ENCODE results near the gene TMEM107.

TMEM107 gene

DNA sequence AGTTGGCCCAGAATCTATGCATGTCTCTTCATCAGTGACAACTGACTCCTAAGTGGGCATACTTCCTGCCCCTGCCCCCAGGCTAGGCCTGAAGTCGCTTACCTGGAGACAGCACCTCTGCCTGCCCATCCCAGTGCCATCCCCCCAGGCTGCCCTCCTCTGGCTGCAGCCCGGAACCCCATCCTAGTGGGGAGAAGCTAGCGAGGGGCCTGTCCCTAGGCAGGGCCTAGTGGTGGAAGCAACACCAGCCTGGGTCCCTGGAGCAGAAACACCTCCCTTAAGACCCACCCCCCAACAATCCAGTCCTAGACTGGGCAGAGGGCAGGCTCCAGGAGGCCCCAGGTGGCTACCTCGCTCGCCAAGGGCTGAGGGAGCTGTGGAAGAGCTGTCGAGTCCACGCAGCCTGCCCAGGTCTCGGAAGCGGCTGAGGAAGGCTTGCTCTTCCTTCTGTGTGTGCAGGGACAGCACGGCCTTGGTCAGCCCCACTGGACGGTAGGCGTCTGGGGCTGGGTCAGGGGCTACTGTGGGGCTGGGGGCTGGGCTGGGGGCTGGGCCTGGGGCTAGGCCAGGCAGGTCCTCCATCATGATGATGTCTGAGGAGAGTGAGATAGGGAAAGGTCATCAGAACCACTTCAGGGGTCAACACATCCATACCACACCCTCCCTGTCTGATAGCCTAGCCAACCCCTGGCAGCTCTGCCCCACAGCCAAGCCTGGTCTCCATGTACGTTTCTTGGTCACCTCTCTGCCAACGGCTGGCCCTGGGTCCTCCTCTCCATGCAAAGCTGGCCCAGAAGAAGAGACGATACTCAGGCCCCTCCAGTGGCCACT is 31.6 kb downstream of the TMEM107 start:
- no peaks in the 10 kb centered on the region for H3K27me3 Mint-ChIP-seq (ENCODE audit: low read depth)
- TF ChIP-seq, protein P1, sequence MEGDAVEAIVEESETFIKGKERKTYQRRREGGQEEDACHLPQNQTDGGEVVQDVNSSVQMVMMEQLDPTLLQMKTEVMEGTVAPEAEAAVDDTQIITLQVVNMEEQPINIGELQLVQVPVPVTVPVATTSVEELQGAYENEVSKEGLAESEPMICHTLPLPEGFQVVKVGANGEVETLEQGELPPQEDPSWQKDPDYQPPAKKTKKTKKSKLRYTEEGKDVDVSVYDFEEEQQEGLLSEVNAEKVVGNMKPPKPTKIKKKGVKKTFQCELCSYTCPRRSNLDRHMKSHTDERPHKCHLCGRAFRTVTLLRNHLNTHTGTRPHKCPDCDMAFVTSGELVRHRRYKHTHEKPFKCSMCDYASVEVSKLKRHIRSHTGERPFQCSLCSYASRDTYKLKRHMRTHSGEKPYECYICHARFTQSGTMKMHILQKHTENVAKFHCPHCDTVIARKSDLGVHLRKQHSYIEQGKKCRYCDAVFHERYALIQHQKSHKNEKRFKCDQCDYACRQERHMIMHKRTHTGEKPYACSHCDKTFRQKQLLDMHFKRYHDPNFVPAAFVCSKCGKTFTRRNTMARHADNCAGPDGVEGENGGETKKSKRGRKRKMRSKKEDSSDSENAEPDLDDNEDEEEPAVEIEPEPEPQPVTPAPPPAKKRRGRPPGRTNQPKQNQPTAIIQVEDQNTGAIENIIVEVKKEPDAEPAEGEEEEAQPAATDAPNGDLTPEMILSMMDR (IDR thresholded peaks at IDR 0.05; ENCODE audit: unreplicated experiment in 3 of 3): no peak
- no peak overlapping the region for H3K4me3 Mint-ChIP-seq
- no peaks in the 10 kb centered on the region for H3K4me1 Mint-ChIP-seq
- peaks cover 51% of the 10 kb centered on the region for H3K36me3 Mint-ChIP-seq (ENCODE audit: low read depth)
- H3K27ac Mint-ChIP-seq: no peak overlapping the region
- no peaks in the 10 kb centered on the region for H3K9me3 Mint-ChIP-seq

DNA sequence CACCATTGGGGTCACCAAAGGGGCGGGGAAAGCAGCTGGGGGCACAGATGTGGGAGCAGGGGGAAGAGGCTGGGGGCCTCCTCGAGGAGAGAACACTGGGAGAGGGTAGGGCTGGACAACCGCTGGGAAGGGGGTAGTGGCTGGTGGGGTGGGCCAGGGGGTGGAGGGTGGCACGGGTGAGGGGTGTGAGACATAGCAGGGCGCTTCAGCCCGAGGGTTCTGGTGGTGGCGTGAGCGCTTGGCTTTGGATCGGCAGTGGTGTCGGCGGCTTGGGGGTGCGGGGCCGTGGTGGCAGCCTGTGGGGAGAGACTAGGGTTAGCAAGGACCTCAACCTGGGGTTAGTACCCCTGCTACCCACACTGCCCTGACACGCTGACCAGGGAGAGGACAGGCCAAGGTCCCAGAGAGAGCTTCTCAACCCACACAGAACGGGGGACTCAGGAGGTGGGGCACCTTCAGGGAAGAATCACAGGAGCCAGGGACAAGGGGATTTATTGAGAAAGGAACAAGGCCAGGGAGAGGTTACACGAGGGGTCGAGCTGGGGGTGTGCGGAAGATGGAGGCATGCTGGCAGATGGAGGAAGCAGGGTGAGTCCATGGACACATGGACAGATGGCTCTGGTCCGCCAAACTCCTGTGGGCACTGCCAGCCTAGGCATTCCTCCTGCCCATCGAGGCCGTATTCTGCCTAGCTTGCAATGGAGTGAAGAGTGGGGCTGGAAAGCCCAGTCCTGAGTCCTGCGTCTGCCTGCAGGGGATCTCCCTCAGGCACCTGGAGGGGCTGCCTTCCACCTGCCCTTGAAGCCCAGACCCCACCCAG is 32.4 kb downstream of the TMEM107 start:
- Mint-ChIP-seq H3K9me3 (no peaks in the 10 kb centered on the region), H3K4me3 (no peak overlapping the region), H3K27me3 (ENCODE audit: low read depth) (no peaks in the 10 kb centered on the region), H3K27ac (no peak overlapping the region), H3K4me1 (no peaks in the 10 kb centered on the region), H3K36me3 (ENCODE audit: low read depth) (peaks cover 47% of the 10 kb centered on the region)
- TF ChIP-seq, protein P1 (IDR thresholded peaks at IDR 0.05; ENCODE audit: unreplicated experiment in 3 of 3): no peak

DNA sequence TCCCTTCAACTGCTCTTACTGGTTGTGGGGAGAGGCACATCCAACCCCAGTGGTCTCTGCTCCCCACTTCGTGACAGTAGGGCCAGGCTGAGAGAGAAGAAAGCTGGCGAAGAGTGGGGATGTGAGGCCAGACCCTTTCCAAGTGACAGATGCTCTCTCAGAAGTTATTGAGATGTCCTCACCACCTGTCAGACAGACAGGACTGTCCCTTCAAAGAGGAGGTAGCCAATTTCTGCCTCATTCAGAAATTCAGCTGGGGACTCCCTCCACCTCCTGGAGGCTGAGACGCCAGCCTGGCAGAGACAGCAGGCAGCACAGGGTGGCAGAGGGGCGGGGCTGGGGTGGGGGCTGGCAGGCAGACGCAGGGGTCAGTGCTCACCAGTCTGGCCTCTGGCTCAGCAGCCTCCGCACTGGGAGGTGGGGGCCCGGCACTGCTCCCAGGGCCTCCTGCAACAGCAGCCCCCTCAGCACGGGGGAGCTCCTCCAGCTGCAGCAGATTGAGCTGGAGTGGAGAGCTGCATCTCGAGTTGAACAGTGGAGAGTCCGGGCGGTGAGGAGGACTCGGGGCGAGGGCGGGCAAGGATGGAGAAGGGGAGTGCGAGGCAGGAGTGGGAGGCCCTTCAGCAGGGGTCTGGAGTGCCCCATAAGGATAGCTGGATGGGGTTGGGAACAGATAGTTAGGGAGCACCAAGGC is 33.1 kb downstream of the TMEM107 start:
- TF ChIP-seq, protein P1 (IDR thresholded peaks at IDR 0.05; ENCODE audit: unreplicated experiment in 3 of 3): no peak
- no peak overlapping the region for H3K4me3 Mint-ChIP-seq
- no peaks in the 10 kb centered on the region for H3K27me3 Mint-ChIP-seq (ENCODE audit: low read depth)
- H3K9me3 Mint-ChIP-seq: no peaks in the 10 kb centered on the region
- peaks cover 42% of the 10 kb centered on the region for H3K36me3 Mint-ChIP-seq (ENCODE audit: low read depth)
- no peaks in the 10 kb centered on the region for H3K4me1 Mint-ChIP-seq
- no peak overlapping the region for H3K27ac Mint-ChIP-seq

DNA sequence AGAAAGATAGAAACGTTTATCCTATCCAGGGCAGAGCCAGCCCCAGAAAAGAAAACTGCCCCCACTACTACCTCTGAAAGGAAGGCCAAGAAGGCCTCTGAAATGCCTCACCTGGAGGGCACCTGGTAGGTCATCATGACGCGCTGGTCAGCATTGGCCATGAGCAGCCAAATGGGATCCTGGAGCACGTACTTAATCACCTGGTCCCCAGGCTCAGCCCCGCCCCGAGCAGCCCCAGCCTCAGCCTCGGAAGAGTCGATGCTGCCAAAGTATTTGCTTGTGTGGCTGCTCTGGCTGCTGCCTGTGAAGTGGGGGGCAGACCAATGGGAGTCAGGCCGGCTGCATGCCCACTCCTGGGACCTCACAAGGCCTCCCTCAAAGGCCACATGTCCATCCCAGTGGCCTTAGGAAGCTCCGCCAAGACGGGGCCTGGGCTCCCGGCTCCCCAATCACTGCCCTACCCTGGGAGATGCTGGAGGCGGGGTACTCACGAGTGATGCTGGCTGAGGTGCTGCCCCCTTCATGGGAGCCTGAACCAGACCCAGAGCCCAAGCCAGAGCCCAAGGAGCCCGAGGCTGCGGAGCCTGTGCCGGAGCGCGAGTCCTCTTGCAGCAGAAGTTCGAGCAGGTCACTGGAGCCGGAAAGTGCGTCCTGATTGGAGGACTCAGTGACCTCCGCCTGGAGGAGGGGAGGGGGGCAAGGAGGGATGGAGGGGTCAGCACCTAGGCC is 33.9 kb downstream of the TMEM107 start:
- H3K4me3 Mint-ChIP-seq: no peak overlapping the region
- TF ChIP-seq, protein P1 (IDR thresholded peaks at IDR 0.05; ENCODE audit: unreplicated experiment in 3 of 3): no peak
- H3K27me3 Mint-ChIP-seq (ENCODE audit: low read depth): no peaks in the 10 kb centered on the region
- no peak overlapping the region for H3K27ac Mint-ChIP-seq
- peaks cover 37% of the 10 kb centered on the region for H3K36me3 Mint-ChIP-seq (ENCODE audit: low read depth)
- H3K9me3 Mint-ChIP-seq: no peaks in the 10 kb centered on the region
- no peaks in the 10 kb centered on the region for H3K4me1 Mint-ChIP-seq

GRCh38 chr17:8141741-8142140 is 34.4 kb downstream of the TMEM107 start:
- Mint-ChIP-seq H3K4me1 (no peaks in the 10 kb centered on the region), H3K4me3 (no peak overlapping the region), H3K9me3 (no peaks in the 10 kb centered on the region), H3K27ac (peak overlapping the region in 1 of 3 experiments; percentile 40), H3K36me3 (ENCODE audit: low read depth) (peaks cover 33% of the 10 kb centered on the region), H3K27me3 (ENCODE audit: low read depth) (peaks cover 1% of the 10 kb centered on the region)
- TF ChIP-seq, protein P1 (IDR thresholded peaks at IDR 0.05; ENCODE audit: unreplicated experiment in 3 of 3): no peak
